Endothelial cell of coronary artery (primary cell): Measurements from ENCODE around the gene MLXIP. TPM values are rescaled to one million over a fixed set of nuclear protein-coding genes. Genes with fewer than 3 reads are reported as not detected.

Experiments
- total RNA-seq: library from RNA; depleted of rRNA; stranded (reverse); fragments of >200 nt; gene quantifications from 2 replicates; pipeline ENCODE4 v1.2.3, GENCODE V29; 2014

MLXIP gene, protein sequence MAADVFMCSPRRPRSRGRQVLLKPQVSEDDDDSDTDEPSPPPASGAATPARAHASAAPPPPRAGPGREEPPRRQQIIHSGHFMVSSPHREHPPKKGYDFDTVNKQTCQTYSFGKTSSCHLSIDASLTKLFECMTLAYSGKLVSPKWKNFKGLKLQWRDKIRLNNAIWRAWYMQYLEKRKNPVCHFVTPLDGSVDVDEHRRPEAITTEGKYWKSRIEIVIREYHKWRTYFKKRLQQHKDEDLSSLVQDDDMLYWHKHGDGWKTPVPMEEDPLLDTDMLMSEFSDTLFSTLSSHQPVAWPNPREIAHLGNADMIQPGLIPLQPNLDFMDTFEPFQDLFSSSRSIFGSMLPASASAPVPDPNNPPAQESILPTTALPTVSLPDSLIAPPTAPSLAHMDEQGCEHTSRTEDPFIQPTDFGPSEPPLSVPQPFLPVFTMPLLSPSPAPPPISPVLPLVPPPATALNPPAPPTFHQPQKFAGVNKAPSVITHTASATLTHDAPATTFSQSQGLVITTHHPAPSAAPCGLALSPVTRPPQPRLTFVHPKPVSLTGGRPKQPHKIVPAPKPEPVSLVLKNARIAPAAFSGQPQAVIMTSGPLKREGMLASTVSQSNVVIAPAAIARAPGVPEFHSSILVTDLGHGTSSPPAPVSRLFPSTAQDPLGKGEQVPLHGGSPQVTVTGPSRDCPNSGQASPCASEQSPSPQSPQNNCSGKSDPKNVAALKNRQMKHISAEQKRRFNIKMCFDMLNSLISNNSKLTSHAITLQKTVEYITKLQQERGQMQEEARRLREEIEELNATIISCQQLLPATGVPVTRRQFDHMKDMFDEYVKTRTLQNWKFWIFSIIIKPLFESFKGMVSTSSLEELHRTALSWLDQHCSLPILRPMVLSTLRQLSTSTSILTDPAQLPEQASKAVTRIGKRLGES
- total RNA-seq = 12.9 and 23.8 TPM in 2 replicates

GRCh38 chr12:122078141-122079032 lies at the start of gene MLXIP:
MLXIP (plus strand) TSS chr12:122078756; CDS start chr12:122078854, 98 bp downstream.

GRCh38 chr12:122174155-122174845 lies 95.7 kb downstream of the MLXIP start, which contains the start of gene IL31:
IL31 (minus strand) TSS chr12:122174221; CDS start chr12:122174172, 49 bp downstream.

GRCh38 chr12:122182887-122183587 lies 104.5 kb downstream of the MLXIP start, which contains the start of gene LRRC43:
LRRC43 (plus strand) TSS chr12:122183123; CDS start chr12:122183145, 22 bp downstream.

Other genes starting within 250 kb of the MLXIP start
- gene HPD, start 219.9 kb upstream of the MLXIP start, total RNA-seq = not detected in 2 replicates
- gene PSMD9, start 190.0 kb upstream of the MLXIP start, total RNA-seq = 126 and 137 TPM in 2 replicates
- 1.1 and 2.7 TPM in 2 replicates for gene CFAP251, start 160.2 kb upstream of the MLXIP start, total RNA-seq
- gene BCL7A, start 56.9 kb upstream of the MLXIP start, total RNA-seq = 6.2 and 7.2 TPM in 2 replicates
- gene IL31, start 95.5 kb downstream of the MLXIP start, total RNA-seq = not detected in 2 replicates
- gene LRRC43, start 104.4 kb downstream of the MLXIP start, total RNA-seq = 0.72 and 0.85 TPM in 2 replicates
- gene B3GNT4, start 125.0 kb downstream of the MLXIP start, total RNA-seq = under 0.01 TPM in 2 replicates
- gene DIABLO, start 147.3 kb downstream of the MLXIP start, total RNA-seq = 58.9 and 64.1 TPM in 2 replicates
- gene VPS33A, start 187.7 kb downstream of the MLXIP start, total RNA-seq = 18.0 and 18.2 TPM in 2 replicates